ENCODE data around the gene STK4.

The STK4 gene

GRCh38 chr20:44966030-44966961 lies at the start of gene STK4:
Gene STK4, plus strand, starts transcription at chr20:44966512. Its CDS starts 57 bp downstream, at chr20:44966569.
- DNase-seq (ENCODE audit: low spot score): peak; percentile 95

- no peak for DNase-seq (ENCODE audit: low spot score)
Observed at GRCh38 chr20:44916586-44916985, 49.7 kb upstream of the STK4 start.

DNA sequence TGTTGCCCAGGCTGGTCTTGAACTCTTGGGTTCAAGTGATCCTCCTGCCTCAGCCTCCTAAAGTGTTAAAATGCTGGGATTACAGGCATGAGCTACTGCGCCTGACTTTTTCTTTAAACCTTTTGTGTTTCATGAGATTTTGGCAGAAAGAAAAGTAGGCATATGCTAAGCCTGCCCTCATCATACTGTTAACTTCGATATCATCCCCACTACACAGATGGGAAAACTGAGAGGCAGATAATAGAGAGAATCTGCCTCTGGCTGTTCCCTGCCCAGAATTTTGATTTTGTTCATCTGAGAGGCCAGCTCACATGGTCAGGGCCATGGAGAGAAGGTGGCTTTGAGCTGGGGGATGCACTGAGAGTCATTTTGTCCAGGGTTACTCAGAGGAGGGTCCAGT lies 48.9 kb upstream of the STK4 start:
- DNase-seq (ENCODE audit: low spot score): no peak

DNA sequence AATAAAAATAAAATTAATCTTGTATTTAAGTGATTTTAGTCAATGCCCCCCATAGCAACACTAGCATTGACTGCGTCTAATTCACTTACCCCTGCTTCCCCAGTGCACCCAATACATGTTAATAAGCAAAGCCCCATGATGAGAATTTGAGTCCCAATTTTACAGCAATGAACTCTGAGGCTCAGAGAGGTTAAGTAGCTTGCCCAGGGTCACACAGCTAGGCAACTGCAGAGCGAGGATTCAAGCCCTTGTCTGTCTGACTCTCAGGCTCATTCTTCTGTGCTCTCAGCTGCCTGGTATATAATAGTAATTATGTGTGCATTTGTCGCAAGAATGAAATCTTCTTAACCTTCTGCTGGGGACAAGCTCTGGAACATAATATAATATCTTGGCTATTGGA lies 48.0 kb upstream of the STK4 start:
- DNase-seq (ENCODE audit: low spot score): no peak

- no peak for DNase-seq (ENCODE audit: low spot score)
Observed at GRCh38 chr20:44918761-44919160, 47.6 kb upstream of the STK4 start.

- no peak for DNase-seq (ENCODE audit: low spot score)
Observed at GRCh38 chr20:44921447-44921846, 44.9 kb upstream of the STK4 start.

DNA sequence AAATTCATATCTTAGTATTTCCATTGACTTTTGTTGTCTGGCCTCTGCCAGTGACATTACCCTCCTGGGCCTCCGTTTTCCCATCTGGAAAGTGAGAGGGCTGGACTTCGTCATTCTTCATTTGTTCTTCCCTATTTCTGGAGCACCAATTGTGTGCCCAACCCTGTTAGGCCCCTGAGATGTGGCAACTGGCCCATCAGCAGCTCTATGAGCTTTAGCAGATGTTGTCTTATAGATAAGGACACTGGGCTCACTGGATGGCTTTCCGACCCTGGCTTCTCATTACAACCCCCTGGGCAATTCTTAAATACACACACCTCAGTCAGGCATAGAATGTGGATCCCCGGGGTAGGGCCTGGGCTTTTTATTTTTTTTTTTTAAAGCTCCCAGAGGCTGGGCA lies 41.8 kb upstream of the STK4 start:
- no peak for DNase-seq (ENCODE audit: low spot score)

- DNase-seq (ENCODE audit: low spot score): no peak
Observed at GRCh38 chr20:44928595-44928994, 37.7 kb upstream of the STK4 start.

DNA sequence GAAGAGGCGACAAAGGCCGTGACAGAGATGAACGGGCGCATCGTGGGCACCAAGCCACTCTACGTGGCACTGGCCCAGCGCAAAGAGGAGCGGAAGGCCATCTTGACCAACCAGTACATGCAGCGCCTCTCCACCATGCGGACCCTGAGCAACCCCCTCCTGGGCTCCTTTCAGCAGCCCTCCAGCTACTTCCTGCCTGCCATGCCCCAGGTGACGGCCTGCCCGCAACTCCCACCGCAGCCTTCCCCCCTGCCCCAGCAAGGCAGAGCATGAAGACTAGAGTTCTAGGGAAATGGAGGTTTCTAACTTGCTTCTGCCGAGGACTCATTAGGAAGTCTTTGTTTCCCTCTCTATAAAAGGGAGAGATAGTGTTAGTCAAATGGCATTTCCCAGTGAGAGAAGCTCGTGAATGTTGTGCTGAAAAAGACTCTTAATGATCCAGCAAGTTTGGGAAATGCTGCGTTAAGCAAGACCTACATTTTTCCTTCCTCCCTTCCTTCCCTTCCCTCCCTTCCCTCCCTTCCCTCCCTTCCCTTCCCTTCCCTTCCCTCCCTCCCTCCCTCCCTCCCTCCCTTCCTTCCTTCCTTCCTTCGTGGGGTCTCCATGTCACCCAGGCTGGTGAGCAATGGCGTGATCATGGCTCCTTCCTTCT lies 35.7 kb upstream of the STK4 start:
- DNase-seq (ENCODE audit: low spot score): no peak

DNA sequence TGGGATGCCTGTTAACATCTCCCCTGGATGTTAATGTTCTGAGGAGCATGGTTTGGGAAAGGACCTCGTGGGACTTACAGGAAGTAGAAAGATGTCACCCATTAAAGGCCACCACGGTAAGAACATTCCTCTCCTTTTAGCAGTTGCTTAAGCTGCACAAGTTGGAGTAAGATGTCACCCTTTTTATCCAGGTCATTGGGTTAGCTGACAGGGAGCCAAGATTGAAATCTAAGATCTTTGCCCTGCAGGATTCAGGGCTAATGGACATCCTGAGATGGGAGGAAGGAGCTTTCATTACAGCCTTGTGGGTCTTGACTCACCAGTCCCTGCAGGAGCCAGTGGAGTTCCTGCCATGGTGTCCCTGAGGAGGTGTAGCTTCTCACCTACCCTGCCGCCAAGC lies 34.4 kb upstream of the STK4 start:
- no peak for DNase-seq (ENCODE audit: low spot score)

GRCh38 chr20:44932916-44933315 lies 33.4 kb upstream of the STK4 start:
- no peak for DNase-seq (ENCODE audit: low spot score)

DNA sequence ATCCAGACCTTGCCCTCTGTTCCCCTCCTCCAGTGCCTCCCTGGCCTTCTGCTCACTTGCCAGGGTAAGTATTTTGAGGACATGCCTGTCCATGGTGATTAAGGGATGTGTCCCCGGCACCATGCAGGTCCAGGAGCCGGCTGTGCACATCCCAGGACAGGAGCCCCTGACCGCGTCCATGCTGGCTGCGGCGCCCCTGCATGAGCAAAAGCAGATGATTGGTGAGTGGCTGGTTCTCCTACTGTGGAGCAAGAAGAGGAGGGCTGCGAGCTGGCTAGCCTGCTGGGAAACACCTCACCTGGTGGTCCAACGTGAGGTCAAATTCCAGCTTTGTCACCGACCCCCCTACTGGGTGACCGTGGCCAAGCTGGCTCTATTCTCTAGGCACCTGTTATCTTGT lies 29.8 kb upstream of the STK4 start:
- DNase-seq (ENCODE audit: low spot score): no peak

- DNase-seq (ENCODE audit: low spot score): no peak
Observed at GRCh38 chr20:44938637-44939036, 27.7 kb upstream of the STK4 start.

- DNase-seq (ENCODE audit: low spot score): peak; percentile 30
Observed at GRCh38 chr20:44941120-44941691, 25.1 kb upstream of the STK4 start.

GRCh38 chr20:44942264-44942973 lies 23.9 kb upstream of the STK4 start:
- DNase-seq (ENCODE audit: low spot score): peak; percentile 47

DNA sequence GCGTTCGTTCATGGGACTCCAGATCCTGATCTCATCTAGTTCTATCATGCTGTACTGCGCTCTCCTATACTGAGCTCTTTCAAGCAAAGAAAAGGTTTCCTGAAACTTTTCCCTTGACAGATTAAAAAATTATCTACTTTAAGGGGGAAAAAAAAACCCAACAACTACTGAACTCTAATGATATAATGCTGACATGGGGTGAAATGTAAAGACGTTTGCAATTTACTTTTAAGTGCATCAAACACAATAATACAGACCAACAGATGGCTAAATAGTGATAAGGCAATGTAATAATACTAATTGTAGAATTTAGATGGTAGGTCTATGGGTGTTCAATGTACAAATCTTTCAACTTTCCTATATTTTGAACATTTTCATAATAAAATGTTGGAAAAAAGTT lies 22.5 kb upstream of the STK4 start:
- no peak for DNase-seq (ENCODE audit: low spot score)

- DNase-seq (ENCODE audit: low spot score): no peak
Observed at GRCh38 chr20:44945261-44945660, 21.1 kb upstream of the STK4 start.

DNA sequence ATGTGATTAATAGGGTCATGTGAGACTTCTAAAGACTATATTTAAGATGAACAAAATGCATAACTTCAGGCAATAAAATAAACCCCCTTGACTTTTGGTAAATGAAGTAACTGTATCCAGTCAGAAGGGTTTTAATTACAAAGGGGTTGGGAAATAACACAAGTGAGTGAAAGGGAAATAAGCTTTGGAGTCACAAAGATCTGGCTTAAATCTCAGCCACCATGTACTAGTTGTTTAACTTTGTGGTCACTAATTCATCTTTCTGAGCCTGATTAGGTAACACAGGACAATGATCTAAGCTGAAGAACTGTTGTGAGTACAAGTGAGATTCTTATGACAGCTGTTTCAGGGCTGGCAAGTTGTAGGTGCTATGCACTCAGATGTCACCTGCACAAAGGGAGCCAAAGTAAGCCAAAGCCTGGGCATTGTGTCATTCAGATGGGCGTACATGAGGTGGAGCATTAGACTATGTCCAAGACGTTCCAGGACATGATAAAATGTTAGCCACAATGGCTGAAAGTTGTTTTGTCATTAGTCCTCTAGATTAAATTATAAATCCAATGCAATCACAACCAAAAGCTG lies 19.9 kb upstream of the STK4 start:
- DNase-seq (ENCODE audit: low spot score): no peak

- DNase-seq (ENCODE audit: low spot score): no peak
Observed at GRCh38 chr20:44948107-44948506, 18.2 kb upstream of the STK4 start.

DNA sequence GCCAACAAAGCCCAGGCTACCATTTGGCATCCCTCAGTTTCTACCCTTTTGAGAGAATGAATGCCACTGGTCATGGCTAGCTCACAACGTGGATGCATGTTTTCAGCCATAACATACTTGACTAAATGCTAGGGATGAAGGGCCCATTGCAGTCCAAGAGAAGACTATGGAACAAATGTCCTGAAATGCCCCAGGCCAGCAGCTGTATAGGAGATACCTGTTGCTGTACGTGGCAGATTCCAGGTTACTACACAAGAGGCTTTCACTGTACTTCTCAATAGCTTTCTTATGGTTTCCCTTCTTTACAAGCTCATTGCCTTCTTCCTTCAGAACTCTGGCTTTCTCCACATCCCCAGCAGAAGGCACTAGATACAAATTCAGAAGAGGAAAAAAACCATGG lies 17.8 kb upstream of the STK4 start:
- no peak for DNase-seq (ENCODE audit: low spot score)

GRCh38 chr20:44950368-44950767 lies 15.9 kb upstream of the STK4 start:
- no peak for DNase-seq (ENCODE audit: low spot score)

DNA sequence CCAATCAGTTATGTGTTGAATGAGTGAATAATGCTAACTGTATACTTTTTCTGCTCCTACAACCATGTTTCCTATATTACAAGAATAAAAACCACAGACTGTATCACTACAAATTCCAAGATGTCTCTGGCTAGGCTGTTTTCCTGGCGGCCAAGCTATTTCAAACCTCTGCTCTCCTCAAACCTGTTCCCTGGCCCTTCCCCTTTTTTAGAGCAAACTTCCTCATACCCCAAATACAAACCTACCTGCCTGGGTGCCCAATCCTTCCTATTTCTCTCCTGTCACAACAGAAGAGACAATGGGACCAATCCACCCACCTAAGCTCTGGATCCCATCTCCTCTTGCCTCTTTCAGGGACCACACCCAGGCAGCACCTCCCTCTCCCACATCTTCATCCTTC lies 13.6 kb upstream of the STK4 start:
- DNase-seq (ENCODE audit: low spot score): no peak
